ENCODE measurements around the gene UBE2Q1.

Gene UBE2Q1

DNA sequence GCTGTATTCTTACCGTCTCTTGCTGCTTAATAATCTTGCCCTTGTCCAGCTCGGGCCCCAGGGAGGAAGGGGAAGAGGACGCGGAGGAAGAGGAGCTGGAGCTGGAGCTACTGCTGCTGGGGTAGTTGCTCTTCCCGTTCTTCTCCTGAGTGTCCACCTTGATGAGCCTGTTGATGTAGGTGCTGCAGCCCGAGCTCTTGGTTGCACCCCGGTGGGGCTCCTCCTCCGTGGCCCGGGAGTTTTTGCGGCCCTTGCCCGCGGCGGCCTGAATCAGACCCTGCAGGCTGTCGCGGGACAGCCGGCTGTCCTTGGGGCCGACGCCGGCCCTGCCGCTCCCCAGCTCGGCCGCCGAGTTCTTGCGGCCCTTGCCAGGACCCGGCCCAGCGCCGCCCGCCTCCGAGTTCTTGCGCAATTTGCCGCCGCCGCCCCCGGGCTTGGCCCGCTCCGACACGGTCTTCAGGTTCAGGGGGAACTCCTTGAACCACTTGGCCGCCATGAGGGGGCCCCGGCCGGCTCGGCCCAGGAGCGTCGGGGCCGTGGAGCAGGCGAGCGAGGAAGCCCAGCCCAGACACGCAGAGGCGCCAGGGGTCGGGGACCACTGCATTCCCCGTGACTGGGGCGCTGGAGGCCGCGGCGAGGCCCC, 56.9 kb downstream of the UBE2Q1 start:
- no peak for DNase-seq

DNA sequence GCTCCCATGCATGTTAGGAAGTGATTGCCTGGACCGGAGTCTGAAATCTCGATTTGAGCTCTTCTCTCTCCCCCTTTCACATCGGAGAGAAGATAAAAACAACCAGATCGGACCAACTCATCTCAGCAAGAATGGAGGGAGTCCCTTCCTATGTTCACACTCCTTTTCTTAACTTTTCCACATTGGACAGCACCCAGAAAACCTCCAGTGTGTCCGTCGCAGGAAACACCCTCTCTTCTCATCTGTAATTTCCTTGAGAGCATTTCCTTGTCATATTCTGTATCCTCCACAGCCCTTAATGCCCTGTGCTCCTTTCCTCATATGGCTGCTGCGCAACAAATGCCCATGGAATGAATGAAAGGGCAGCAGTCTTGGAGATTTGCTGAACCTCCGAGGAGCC, 57.9 kb downstream of the UBE2Q1 start:
- DNase-seq: no peak

- no peak for DNase-seq
Measured at GRCh38 chr1:154499446-154499845, 59.0 kb downstream of the UBE2Q1 start.
